Gastrocnemius medialis (tissue), 4 donors: ENCODE data around the gene MAS1L.

Experiments used
- POLR2A ChIP-seq, 2 donors: fragments of 450-650 bp; IDR thresholded peaks; one replicate each; pipeline ENCODE4 v1.6.1; 2017; ENCODE audit warnings: antibody characterized with exemption in 2 of 2, mild to moderate bottlenecking in 2 of 2, moderate library complexity in 2 of 2
- TF ChIP-seq, protein P1 (sequence below), 5 experiments: fragments of 450-650 bp in 3 of 5; fragments of 200-600 bp in 2 of 5; sonication (generic) in 2 of 5; IDR thresholded peaks in 4 of 5; conservative IDR thresholded peaks in 1 of 5; 1 replicate in 4 of 5; 2 replicates in 1 of 5; pipeline ENCODE4 v1.5.1; 2016 to 2019; ENCODE audit warnings: antibody characterized with exemption in 5 of 5, mild to moderate bottlenecking in 3 of 5, moderate library complexity in 3 of 5

DNA sequence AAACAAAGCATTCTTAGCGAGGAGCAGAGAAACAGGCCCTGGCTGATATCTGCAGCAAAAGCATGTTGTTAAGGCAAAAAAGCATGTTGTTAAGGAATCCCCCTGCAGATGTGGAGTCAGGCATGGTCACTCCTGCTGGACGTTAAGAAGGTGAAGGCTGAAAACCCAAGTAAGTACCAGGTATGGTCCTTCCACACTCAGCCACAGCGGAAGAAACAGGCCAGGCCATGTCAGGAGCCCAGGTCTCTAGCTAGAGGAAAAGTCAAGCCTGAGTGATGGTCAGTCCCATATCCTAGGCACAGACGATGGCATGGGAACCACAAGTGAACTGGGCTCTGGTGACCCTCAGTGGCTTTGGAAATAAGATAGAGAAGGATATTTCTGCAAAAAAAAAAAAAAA, 32.5 kb upstream of the MAS1L start:
- TF ChIP-seq, protein P1, sequence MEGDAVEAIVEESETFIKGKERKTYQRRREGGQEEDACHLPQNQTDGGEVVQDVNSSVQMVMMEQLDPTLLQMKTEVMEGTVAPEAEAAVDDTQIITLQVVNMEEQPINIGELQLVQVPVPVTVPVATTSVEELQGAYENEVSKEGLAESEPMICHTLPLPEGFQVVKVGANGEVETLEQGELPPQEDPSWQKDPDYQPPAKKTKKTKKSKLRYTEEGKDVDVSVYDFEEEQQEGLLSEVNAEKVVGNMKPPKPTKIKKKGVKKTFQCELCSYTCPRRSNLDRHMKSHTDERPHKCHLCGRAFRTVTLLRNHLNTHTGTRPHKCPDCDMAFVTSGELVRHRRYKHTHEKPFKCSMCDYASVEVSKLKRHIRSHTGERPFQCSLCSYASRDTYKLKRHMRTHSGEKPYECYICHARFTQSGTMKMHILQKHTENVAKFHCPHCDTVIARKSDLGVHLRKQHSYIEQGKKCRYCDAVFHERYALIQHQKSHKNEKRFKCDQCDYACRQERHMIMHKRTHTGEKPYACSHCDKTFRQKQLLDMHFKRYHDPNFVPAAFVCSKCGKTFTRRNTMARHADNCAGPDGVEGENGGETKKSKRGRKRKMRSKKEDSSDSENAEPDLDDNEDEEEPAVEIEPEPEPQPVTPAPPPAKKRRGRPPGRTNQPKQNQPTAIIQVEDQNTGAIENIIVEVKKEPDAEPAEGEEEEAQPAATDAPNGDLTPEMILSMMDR (IDR thresholded peaks at IDR 0.05 in 4 of 5, conservative IDR thresholded peaks at IDR 0.05 in 1 of 5), result no peak
- TF ChIP-seq POLR2A (IDR thresholded peaks at IDR 0.05), result no peak
